ENCODE measurements around the gene ZGRF1.
"Not testable (repeated sequence)": the region's sequence is repeated elsewhere in the genome, so short reads cannot be mapped to it uniquely, and the experiment has no call there.

Gene ZGRF1

GRCh38 chr4:112557676-112558411 lies 78.9 kb downstream of the ZGRF1 start:
- no peak overlapping the region for H4K8ac ChIP-seq (ENCODE audit: low read depth, low read length)
- H2BK15ac ChIP-seq (replicated peaks; ENCODE audit: low read depth), result no peak overlapping the region
- WGBS (ENCODE audit: extremely low coverage, insufficient coverage, low lambda C conversion rate), result no CpG with 5 or more reads among the region's 2 CpGs
- no peak overlapping the region for H3K27ac ChIP-seq (ENCODE audit: low read depth, low read length)
- no peak overlapping the region for H4K5ac ChIP-seq (ENCODE audit: low read length)
- no peaks in the 10 kb centered on the region for H3K79me2 ChIP-seq (ENCODE audit: control insufficient read depth, insufficient read depth, low read length)
- H3K36me3 ChIP-seq (ENCODE audit: control insufficient read depth, insufficient read depth, low read length), result no peaks in the 10 kb centered on the region
- no peak overlapping the region for H3K56ac ChIP-seq (ENCODE audit: low read length)
- H3K4me1 ChIP-seq (ENCODE audit: control insufficient read depth, low read depth, low read length), result no peaks in the 10 kb centered on the region
- no peak overlapping the region for H2AK5ac ChIP-seq (ENCODE audit: low read length)
- H3K79me1 ChIP-seq (ENCODE audit: low read length), result no peaks in the 10 kb centered on the region
- H2BK5ac ChIP-seq (ENCODE audit: low read length), result no peak overlapping the region
- no peak overlapping the region for H3K4me3 ChIP-seq (ENCODE audit: low read length)
- no peaks in the 10 kb centered on the region for H3K27me3 ChIP-seq (ENCODE audit: insufficient read depth, low read length, poor library complexity)
- no peak overlapping the region for H3K18ac ChIP-seq (ENCODE audit: low read length)
- DNase-seq, result peak; percentile 37
- H2BK120ac ChIP-seq (ENCODE audit: low read depth, low read length), result no peak overlapping the region
- no peak overlapping the region for H3K23ac ChIP-seq (ENCODE audit: low read length)
- no peak overlapping the region for H3K4ac ChIP-seq (ENCODE audit: low read depth, low read length)
- no peak overlapping the region for H3K9ac ChIP-seq (ENCODE audit: low read length)
- H3K4me2 ChIP-seq (ENCODE audit: low read length), result no peak overlapping the region

- WGBS (ENCODE audit: extremely low coverage, insufficient coverage, low lambda C conversion rate), result no CpG with 5 or more reads among the region's 3 CpGs
- H3K18ac ChIP-seq (ENCODE audit: low read length); H3K56ac ChIP-seq (ENCODE audit: low read length); DNase-seq; H3K27ac ChIP-seq (ENCODE audit: low read depth, low read length); H2BK15ac ChIP-seq (replicated peaks; ENCODE audit: low read depth); H3K4me1 ChIP-seq (ENCODE audit: control insufficient read depth, low read depth, low read length); H3K36me3 ChIP-seq (ENCODE audit: control insufficient read depth, insufficient read depth, low read length); H2BK120ac ChIP-seq (ENCODE audit: low read depth, low read length); H3K4me2 ChIP-seq (ENCODE audit: low read length); H3K79me1 ChIP-seq (ENCODE audit: low read length); H4K8ac ChIP-seq (ENCODE audit: low read depth, low read length); H3K9ac ChIP-seq (ENCODE audit: low read length); H2BK5ac ChIP-seq (ENCODE audit: low read length); H3K23ac ChIP-seq (ENCODE audit: low read length); H3K79me2 ChIP-seq (ENCODE audit: control insufficient read depth, insufficient read depth, low read length); H3K4me3 ChIP-seq (ENCODE audit: low read length); H3K27me3 ChIP-seq (ENCODE audit: insufficient read depth, low read length, poor library complexity); H4K5ac ChIP-seq (ENCODE audit: low read length); H3K4ac ChIP-seq (ENCODE audit: low read depth, low read length); H2AK5ac ChIP-seq (ENCODE audit: low read length): not testable (repeated sequence)
Measured at GRCh38 chr4:112554271-112554670, 82.4 kb downstream of the ZGRF1 start.

GRCh38 chr4:112552668-112553067 lies 84.0 kb downstream of the ZGRF1 start:
- no peak for DNase-seq
- Histone ChIP-seq H3K4me1 (ENCODE audit: control insufficient read depth, low read depth, low read length) (no peaks in the 10 kb centered on the region), H4K5ac (ENCODE audit: low read length) (no peak overlapping the region), H3K79me1 (ENCODE audit: low read length) (no peaks in the 10 kb centered on the region), H3K4ac (ENCODE audit: low read depth, low read length) (no peak overlapping the region), H3K27me3 (ENCODE audit: insufficient read depth, low read length, poor library complexity) (no peaks in the 10 kb centered on the region), H3K56ac (ENCODE audit: low read length) (no peak overlapping the region), H3K9ac (ENCODE audit: low read length) (no peak overlapping the region), H3K4me2 (ENCODE audit: low read length) (no peak overlapping the region), H2BK5ac (ENCODE audit: low read length) (no peak overlapping the region), H3K36me3 (ENCODE audit: control insufficient read depth, insufficient read depth, low read length) (no peaks in the 10 kb centered on the region), H3K23ac (ENCODE audit: low read length) (no peak overlapping the region), H3K79me2 (ENCODE audit: control insufficient read depth, insufficient read depth, low read length) (no peaks in the 10 kb centered on the region), H2AK5ac (ENCODE audit: low read length) (no peak overlapping the region), H3K27ac (ENCODE audit: low read depth, low read length) (no peak overlapping the region), H2BK15ac (replicated peaks; ENCODE audit: low read depth) (no peak overlapping the region), H2BK120ac (ENCODE audit: low read depth, low read length) (no peak overlapping the region), H3K18ac (ENCODE audit: low read length) (no peak overlapping the region), H4K8ac (ENCODE audit: low read depth, low read length) (no peak overlapping the region), H3K4me3 (ENCODE audit: low read length) (no peak overlapping the region)
- WGBS (ENCODE audit: extremely low coverage, insufficient coverage, low lambda C conversion rate), result no CpG with 5 or more reads among the region's 2 CpGs

- Histone ChIP-seq H3K4me2 (ENCODE audit: low read length) (no peak overlapping the region), H3K56ac (ENCODE audit: low read length) (no peak overlapping the region), H3K27me3 (ENCODE audit: insufficient read depth, low read length, poor library complexity) (no peaks in the 10 kb centered on the region), H2BK15ac (replicated peaks; ENCODE audit: low read depth) (no peak overlapping the region), H3K79me1 (ENCODE audit: low read length) (no peaks in the 10 kb centered on the region), H2BK5ac (ENCODE audit: low read length) (no peak overlapping the region), H2BK120ac (ENCODE audit: low read depth, low read length) (no peak overlapping the region), H3K27ac (ENCODE audit: low read depth, low read length) (no peak overlapping the region), H3K4me1 (ENCODE audit: control insufficient read depth, low read depth, low read length) (no peaks in the 10 kb centered on the region), H3K79me2 (ENCODE audit: control insufficient read depth, insufficient read depth, low read length) (no peaks in the 10 kb centered on the region), H3K18ac (ENCODE audit: low read length) (no peak overlapping the region), H3K4me3 (ENCODE audit: low read length) (no peak overlapping the region), H4K8ac (ENCODE audit: low read depth, low read length) (no peak overlapping the region), H3K9ac (ENCODE audit: low read length) (no peak overlapping the region), H3K23ac (ENCODE audit: low read length) (no peak overlapping the region), H3K4ac (ENCODE audit: low read depth, low read length) (no peak overlapping the region), H2AK5ac (ENCODE audit: low read length) (no peak overlapping the region), H4K5ac (ENCODE audit: low read length) (no peak overlapping the region), H3K36me3 (ENCODE audit: control insufficient read depth, insufficient read depth, low read length) (no peaks in the 10 kb centered on the region)
- WGBS (ENCODE audit: extremely low coverage, insufficient coverage, low lambda C conversion rate), result no CpG with 5 or more reads among the region's 2 CpGs
- DNase-seq, result no peak
Measured at GRCh38 chr4:112550728-112551127, 86.0 kb downstream of the ZGRF1 start.

- DNase-seq, result no peak
- no CpG with 5 or more reads among the region's 2 CpGs for WGBS (ENCODE audit: extremely low coverage, insufficient coverage, low lambda C conversion rate)
- H3K79me2 ChIP-seq (ENCODE audit: control insufficient read depth, insufficient read depth, low read length), result no peaks in the 10 kb centered on the region
- no peak overlapping the region for H3K4me2 ChIP-seq (ENCODE audit: low read length)
- H3K4me3 ChIP-seq (ENCODE audit: low read length), result no peak overlapping the region
- H2BK15ac ChIP-seq (replicated peaks; ENCODE audit: low read depth), result no peak overlapping the region
- H3K36me3 ChIP-seq (ENCODE audit: control insufficient read depth, insufficient read depth, low read length), result no peaks in the 10 kb centered on the region
- no peaks in the 10 kb centered on the region for H3K79me1 ChIP-seq (ENCODE audit: low read length)
- no peak overlapping the region for H3K18ac ChIP-seq (ENCODE audit: low read length)
- no peak overlapping the region for H2BK5ac ChIP-seq (ENCODE audit: low read length)
- no peak overlapping the region for H3K27ac ChIP-seq (ENCODE audit: low read depth, low read length)
- H3K27me3 ChIP-seq (ENCODE audit: insufficient read depth, low read length, poor library complexity), result no peaks in the 10 kb centered on the region
- no peak overlapping the region for H4K5ac ChIP-seq (ENCODE audit: low read length)
- no peak overlapping the region for H3K9ac ChIP-seq (ENCODE audit: low read length)
- H3K4me1 ChIP-seq (ENCODE audit: control insufficient read depth, low read depth, low read length), result no peaks in the 10 kb centered on the region
- H2AK5ac ChIP-seq (ENCODE audit: low read length), result no peak overlapping the region
- H3K56ac ChIP-seq (ENCODE audit: low read length), result no peak overlapping the region
- no peak overlapping the region for H3K23ac ChIP-seq (ENCODE audit: low read length)
- no peak overlapping the region for H4K8ac ChIP-seq (ENCODE audit: low read depth, low read length)
- no peak overlapping the region for H2BK120ac ChIP-seq (ENCODE audit: low read depth, low read length)
- H3K4ac ChIP-seq (ENCODE audit: low read depth, low read length), result no peak overlapping the region
Measured at GRCh38 chr4:112546476-112546875, 90.2 kb downstream of the ZGRF1 start.

GRCh38 chr4:112545346-112545745 lies 91.4 kb downstream of the ZGRF1 start:
- Histone ChIP-seq H3K9ac (ENCODE audit: low read length) (no peak overlapping the region), H3K56ac (ENCODE audit: low read length) (no peak overlapping the region), H2BK120ac (ENCODE audit: low read depth, low read length) (no peak overlapping the region), H3K27ac (ENCODE audit: low read depth, low read length) (no peak overlapping the region), H3K4me1 (ENCODE audit: control insufficient read depth, low read depth, low read length) (no peaks in the 10 kb centered on the region), H3K23ac (ENCODE audit: low read length) (no peak overlapping the region), H3K27me3 (ENCODE audit: insufficient read depth, low read length, poor library complexity) (no peaks in the 10 kb centered on the region), H4K5ac (ENCODE audit: low read length) (no peak overlapping the region), H4K8ac (ENCODE audit: low read depth, low read length) (no peak overlapping the region), H2AK5ac (ENCODE audit: low read length) (no peak overlapping the region), H3K36me3 (ENCODE audit: control insufficient read depth, insufficient read depth, low read length) (no peaks in the 10 kb centered on the region), H3K79me2 (ENCODE audit: control insufficient read depth, insufficient read depth, low read length) (no peaks in the 10 kb centered on the region), H3K4me2 (ENCODE audit: low read length) (no peak overlapping the region), H3K79me1 (ENCODE audit: low read length) (no peaks in the 10 kb centered on the region), H3K4ac (ENCODE audit: low read depth, low read length) (no peak overlapping the region), H2BK15ac (replicated peaks; ENCODE audit: low read depth) (no peak overlapping the region), H3K4me3 (ENCODE audit: low read length) (no peak overlapping the region), H3K18ac (ENCODE audit: low read length) (no peak overlapping the region), H2BK5ac (ENCODE audit: low read length) (no peak overlapping the region)
- DNase-seq, result no peak
- WGBS (ENCODE audit: extremely low coverage, insufficient coverage, low lambda C conversion rate), result no CpG with 5 or more reads among the region's 3 CpGs

Measured in mesendoderm (in vitro differentiated cells).